ENCODE measurements around the gene RIPOR2.
"Not testable (repeated sequence)": the region's sequence is repeated elsewhere in the genome, so short reads cannot be mapped to it uniquely, and the experiment has no call there.

Gene RIPOR2

DNA sequence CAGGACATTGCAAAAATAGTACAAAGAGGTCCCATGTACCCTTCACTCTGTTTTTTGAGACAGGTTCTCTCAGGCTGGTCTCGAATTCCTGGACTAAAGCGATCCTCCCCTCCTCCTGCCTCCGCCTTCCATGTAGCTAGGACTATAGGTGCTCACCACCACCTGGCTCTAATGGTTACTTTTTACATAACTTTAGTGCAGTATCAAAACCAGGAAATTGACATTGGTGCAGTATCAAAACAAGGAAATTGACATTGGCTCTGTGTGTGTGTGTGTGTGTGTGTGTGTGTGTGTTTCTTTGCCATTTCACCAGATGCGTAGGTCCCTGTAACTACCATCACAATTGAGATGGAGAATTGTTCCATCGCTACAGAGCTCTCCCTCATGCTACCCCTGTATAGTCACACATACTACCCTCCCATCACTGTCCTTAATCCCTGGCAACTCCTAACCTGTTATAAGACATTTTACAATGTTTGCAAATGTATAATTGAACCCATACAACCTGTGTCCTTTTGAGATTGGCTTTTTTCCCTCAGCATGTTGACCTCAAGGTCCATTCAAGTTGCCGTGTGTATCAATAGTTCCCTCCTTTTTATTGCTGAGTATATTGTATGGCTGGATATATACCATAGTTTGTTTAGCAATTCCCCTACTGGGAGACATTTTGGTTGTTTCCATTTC is 28.3 kb upstream of the RIPOR2 start:
- Mint-ChIP-seq H3K4me3 (no peak overlapping the region), H3K9me3 (peaks cover 6% of the 10 kb centered on the region), H3K27ac (no peak overlapping the region), H3K27me3 (no peaks in the 10 kb centered on the region), H3K4me1 (peaks cover 62% of the 10 kb centered on the region), H3K36me3 (peaks cover 22% of the 10 kb centered on the region)
- ATAC-seq: no peak

GRCh38 chr6:24963339-24963738 is 27.6 kb upstream of the RIPOR2 start:
- Mint-ChIP-seq H3K36me3 (peaks cover 25% of the 10 kb centered on the region), H3K27ac (no peak overlapping the region), H3K9me3 (peaks cover 6% of the 10 kb centered on the region), H3K27me3 (no peaks in the 10 kb centered on the region), H3K4me3 (no peak overlapping the region), H3K4me1 (peaks cover 60% of the 10 kb centered on the region)
- no peak for ATAC-seq

DNA sequence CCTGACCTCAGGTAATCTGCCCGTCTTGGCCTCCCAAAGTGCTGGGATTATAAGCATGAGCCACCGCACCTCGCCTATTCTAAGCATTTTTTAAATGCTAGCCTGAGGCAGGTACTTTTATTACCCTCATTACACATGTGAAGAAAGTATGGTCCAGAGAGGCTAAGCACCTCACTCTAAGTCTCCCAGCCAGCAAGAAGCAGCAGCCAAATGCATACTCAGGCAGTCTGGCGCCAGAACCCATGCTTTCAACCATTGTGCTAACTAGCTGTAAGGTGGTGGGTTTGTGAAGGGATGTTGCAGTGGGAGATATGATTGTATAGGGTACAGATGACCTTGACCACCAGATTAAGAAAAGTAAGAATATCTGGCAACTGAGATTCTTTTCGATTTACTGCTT is 26.1 kb upstream of the RIPOR2 start:
- peak overlapping the region; percentile 65 for H3K27ac Mint-ChIP-seq
- H3K4me1 Mint-ChIP-seq: peaks cover 67% of the 10 kb centered on the region
- peaks cover 6% of the 10 kb centered on the region for H3K9me3 Mint-ChIP-seq
- H3K27me3 Mint-ChIP-seq: no peaks in the 10 kb centered on the region
- H3K36me3 Mint-ChIP-seq: peaks cover 26% of the 10 kb centered on the region
- no peak for ATAC-seq
- H3K4me3 Mint-ChIP-seq: no peak overlapping the region

DNA sequence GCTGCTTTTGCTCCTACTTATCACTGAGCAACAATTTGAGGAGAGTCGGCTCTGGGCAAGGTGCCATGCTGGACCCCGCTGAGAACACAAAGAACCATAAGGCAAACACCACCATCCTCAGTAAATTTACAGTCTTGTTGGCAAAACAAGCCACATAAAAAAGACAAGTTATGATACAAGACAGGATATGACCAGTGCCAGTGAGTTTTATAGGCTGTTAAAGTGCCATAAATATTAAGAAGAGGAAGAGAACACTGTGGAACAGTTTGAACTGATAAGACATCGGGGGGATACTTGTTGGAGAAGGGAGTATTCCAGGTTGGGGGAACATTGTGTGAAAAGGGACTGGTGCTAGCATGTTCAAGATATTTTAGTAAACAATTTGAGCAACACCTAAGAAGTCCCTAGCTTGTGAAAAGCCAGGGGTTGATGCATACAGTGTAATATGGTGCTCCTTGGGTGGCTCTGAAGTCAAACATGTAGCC is 25.3 kb upstream of the RIPOR2 start:
- peaks cover 26% of the 10 kb centered on the region for H3K36me3 Mint-ChIP-seq
- H3K4me1 Mint-ChIP-seq: peaks cover 67% of the 10 kb centered on the region
- H3K9me3 Mint-ChIP-seq: peaks cover 6% of the 10 kb centered on the region
- no peaks in the 10 kb centered on the region for H3K27me3 Mint-ChIP-seq
- peak overlapping the region; percentile 65 for H3K27ac Mint-ChIP-seq
- ATAC-seq: no peak
- peak overlapping the region; percentile 1 for H3K4me3 Mint-ChIP-seq

DNA sequence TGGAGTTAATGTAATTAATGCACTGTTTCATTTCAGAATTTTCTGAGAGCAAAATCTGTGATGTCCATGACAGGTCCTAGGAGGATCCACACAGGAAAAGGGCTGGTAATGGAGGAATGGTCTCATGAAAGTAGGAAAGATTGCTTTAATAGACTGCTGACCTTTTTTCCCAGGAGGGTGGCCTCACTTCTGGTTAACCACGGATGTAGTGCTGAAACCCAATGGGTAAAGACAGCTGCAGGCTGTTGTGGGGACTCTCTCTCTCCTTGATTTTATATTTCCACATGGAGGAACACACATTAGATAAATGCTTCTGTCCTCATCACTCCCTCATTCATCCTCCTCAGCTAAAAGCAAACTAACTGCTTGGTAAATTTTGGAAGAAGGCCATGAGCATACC is 23.6 kb upstream of the RIPOR2 start:
- H3K4me1 Mint-ChIP-seq: peaks cover 68% of the 10 kb centered on the region
- no peak overlapping the region for H3K4me3 Mint-ChIP-seq
- peaks cover 24% of the 10 kb centered on the region for H3K36me3 Mint-ChIP-seq
- peaks cover 5% of the 10 kb centered on the region for H3K9me3 Mint-ChIP-seq
- no peak for ATAC-seq
- peak overlapping the region; percentile 65 for H3K27ac Mint-ChIP-seq
- no peaks in the 10 kb centered on the region for H3K27me3 Mint-ChIP-seq

DNA sequence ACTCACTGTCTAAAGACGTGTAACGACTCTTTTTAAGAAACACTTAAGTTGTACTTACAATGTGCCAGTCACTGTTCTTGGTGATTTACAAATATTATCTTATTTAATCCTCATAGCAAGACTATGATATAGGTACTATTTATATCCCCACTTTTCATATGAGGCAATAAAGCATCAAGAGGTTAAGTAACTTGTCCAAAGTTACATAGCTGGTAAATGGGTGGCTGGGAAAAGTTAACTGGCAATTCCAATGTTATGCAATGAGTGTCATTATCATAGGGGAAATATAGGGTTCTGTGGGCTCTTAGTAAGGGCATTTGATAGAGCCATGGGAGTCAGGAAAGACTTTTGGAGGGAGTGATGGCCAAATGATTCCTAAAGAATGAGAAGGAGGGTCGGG is 21.4 kb upstream of the RIPOR2 start:
- no peak overlapping the region for H3K4me3 Mint-ChIP-seq
- peaks cover 25% of the 10 kb centered on the region for H3K36me3 Mint-ChIP-seq
- peaks cover 2% of the 10 kb centered on the region for H3K9me3 Mint-ChIP-seq
- peak overlapping the region; percentile 67 for H3K27ac Mint-ChIP-seq
- no peaks in the 10 kb centered on the region for H3K27me3 Mint-ChIP-seq
- H3K4me1 Mint-ChIP-seq: peaks cover 74% of the 10 kb centered on the region
- ATAC-seq: no peak

GRCh38 chr6:24953726-24954125 is 18.0 kb upstream of the RIPOR2 start:
- Mint-ChIP-seq H3K9me3 (no peaks in the 10 kb centered on the region), H3K36me3 (peaks cover 15% of the 10 kb centered on the region), H3K27me3 (no peaks in the 10 kb centered on the region), H3K4me3 (no peak overlapping the region), H3K27ac (peak overlapping the region; percentile 96), H3K4me1 (peaks cover 74% of the 10 kb centered on the region)
- ATAC-seq: no peak

- Mint-ChIP-seq H3K4me3 (peak overlapping the region; percentile 45), H3K4me1 (peaks cover 83% of the 10 kb centered on the region), H3K9me3 (peaks cover 3% of the 10 kb centered on the region), H3K27ac (peak overlapping the region; percentile 96), H3K27me3 (no peaks in the 10 kb centered on the region), H3K36me3 (peaks cover 18% of the 10 kb centered on the region)
- ATAC-seq: peak; percentile 70
These were observed 16.1 kb upstream of the RIPOR2 start for GRCh38 chr6:24951811-24952299.

GRCh38 chr6:24950218-24950941 is 14.6 kb upstream of the RIPOR2 start:
- Mint-ChIP-seq H3K27ac (peak overlapping the region; percentile 96), H3K9me3 (peaks cover 5% of the 10 kb centered on the region), H3K4me3 (no peak overlapping the region), H3K27me3 (no peaks in the 10 kb centered on the region), H3K4me1 (peaks cover 80% of the 10 kb centered on the region), H3K36me3 (peaks cover 24% of the 10 kb centered on the region)
- ATAC-seq: no peak

DNA sequence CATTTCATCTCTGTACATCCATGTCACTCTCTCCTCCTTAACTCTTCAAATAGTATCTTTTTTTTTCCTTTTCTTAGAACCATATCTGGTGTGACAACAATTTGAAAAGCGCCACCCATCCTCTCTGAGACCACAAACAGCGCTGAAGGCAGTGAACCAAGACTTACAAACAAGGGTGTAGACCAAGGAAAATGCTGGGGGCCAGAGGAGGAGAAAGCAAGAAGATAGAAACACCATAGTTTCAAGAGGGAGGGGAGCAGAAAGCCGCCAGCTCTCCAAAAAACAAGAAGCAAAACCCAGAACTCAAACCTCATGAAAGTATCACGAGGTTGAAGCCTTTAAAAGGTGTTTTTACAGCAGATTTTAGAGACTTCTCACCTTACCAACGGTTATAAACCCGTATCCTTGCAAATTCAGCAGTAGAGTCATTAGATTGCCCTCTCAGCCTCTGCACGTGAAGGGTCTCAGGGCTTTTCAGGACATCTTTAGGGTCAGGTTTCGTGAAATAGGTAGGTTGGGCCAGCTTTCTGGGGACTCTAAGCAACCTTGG is 13.3 kb upstream of the RIPOR2 start:
- peak overlapping the region; percentile 76 for H3K4me3 Mint-ChIP-seq
- H3K9me3 Mint-ChIP-seq: peaks cover 11% of the 10 kb centered on the region
- H3K27ac Mint-ChIP-seq: peak overlapping the region; percentile 96
- peaks cover 37% of the 10 kb centered on the region for H3K36me3 Mint-ChIP-seq
- ATAC-seq: peak; percentile 97
- H3K4me1 Mint-ChIP-seq: peaks cover 83% of the 10 kb centered on the region
- H3K27me3 Mint-ChIP-seq: no peaks in the 10 kb centered on the region

GRCh38 chr6:24948261-24948660 is 12.5 kb upstream of the RIPOR2 start:
- Mint-ChIP-seq H3K27ac (peak overlapping the region; percentile 96), H3K4me3 (peak overlapping the region; percentile 76), H3K9me3 (peaks cover 11% of the 10 kb centered on the region), H3K36me3 (peaks cover 38% of the 10 kb centered on the region), H3K4me1 (peaks cover 75% of the 10 kb centered on the region)
- ATAC-seq, H3K27me3 Mint-ChIP-seq: not testable (repeated sequence)

GRCh38 chr6:24947636-24948035 is 11.9 kb upstream of the RIPOR2 start:
- Mint-ChIP-seq H3K27me3 (no peaks in the 10 kb centered on the region), H3K9me3 (peaks cover 11% of the 10 kb centered on the region), H3K4me3 (no peak overlapping the region), H3K36me3 (peaks cover 38% of the 10 kb centered on the region), H3K4me1 (peaks cover 72% of the 10 kb centered on the region), H3K27ac (peak overlapping the region; percentile 96)
- ATAC-seq: no peak

DNA sequence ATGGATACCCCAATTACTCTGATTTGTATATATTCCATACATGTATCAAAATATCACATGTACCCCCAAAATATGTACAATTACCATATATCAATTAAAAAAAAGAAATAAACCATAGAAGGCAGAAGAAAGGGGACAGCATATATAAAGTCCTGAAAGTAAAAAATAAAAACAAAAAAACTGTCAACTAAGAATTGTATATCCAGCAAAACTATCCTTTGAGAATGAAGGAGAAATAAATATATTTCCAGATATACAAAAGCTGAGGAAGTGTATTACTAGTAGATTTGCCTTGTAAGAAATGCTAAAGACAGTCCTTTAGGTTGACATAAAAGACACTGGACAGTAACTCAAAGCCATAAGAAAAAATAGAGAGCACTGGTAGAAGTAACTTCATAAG is 9.3 kb upstream of the RIPOR2 start:
- H3K4me3 Mint-ChIP-seq: no peak overlapping the region
- no peak for ATAC-seq
- peaks cover 66% of the 10 kb centered on the region for H3K4me1 Mint-ChIP-seq
- no peaks in the 10 kb centered on the region for H3K27me3 Mint-ChIP-seq
- H3K27ac Mint-ChIP-seq: peak overlapping the region; percentile 72
- peaks cover 38% of the 10 kb centered on the region for H3K36me3 Mint-ChIP-seq
- H3K9me3 Mint-ChIP-seq: peaks cover 11% of the 10 kb centered on the region

- Mint-ChIP-seq H3K27ac (peak overlapping the region; percentile 72), H3K4me3 (no peak overlapping the region), H3K27me3 (no peaks in the 10 kb centered on the region), H3K9me3 (peaks cover 11% of the 10 kb centered on the region), H3K4me1 (peaks cover 66% of the 10 kb centered on the region), H3K36me3 (peaks cover 35% of the 10 kb centered on the region)
- ATAC-seq: no peak
These were observed 8.0 kb upstream of the RIPOR2 start for GRCh38 chr6:24943774-24944173.

DNA sequence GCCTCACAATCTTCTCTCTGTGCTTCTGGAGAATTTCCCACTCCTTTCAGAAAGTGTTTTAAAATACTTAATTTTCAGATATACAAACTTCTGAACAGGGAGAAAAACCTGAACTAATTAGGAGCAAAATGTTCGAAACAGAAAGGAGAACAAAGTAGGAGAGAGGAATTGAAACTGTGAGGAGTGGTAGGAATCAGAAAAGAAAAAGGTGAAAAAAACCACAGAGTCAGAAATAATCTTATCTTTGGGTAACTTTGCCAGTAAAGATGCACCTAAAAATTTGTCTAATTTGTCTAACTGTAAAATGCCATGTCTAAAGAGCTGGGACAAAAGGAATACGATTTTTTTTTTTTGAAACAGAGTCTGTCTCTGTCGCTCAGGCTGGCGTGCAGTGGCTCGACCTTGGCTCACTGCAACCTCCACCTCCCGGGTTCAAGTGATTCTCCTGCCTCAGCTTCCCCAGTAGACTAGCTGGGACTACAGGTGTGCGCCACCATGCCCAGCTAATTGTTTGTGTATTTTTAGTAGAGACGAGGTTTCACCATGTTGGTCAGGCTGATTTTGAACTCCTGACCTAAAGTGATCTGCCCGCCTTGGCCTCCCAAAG is 4.7 kb upstream of the RIPOR2 start:
- H3K4me3 Mint-ChIP-seq: peak overlapping the region; percentile 36
- peaks cover 6% of the 10 kb centered on the region for H3K9me3 Mint-ChIP-seq
- H3K4me1 Mint-ChIP-seq: peaks cover 76% of the 10 kb centered on the region
- no peak for ATAC-seq
- peaks cover 24% of the 10 kb centered on the region for H3K36me3 Mint-ChIP-seq
- H3K27me3 Mint-ChIP-seq: no peaks in the 10 kb centered on the region
- peak overlapping the region; percentile 81 for H3K27ac Mint-ChIP-seq

All from stimulated activated memory B cell treated with anti-CD40 and anti-IgM and Interleukin-4, amounts not matched to agents 10 μg/mL and 1 μg/mL and 100 μg/mL, for 72 hours (primary cell).